ENCODE results near the gene WDR74.

WDR74 gene

DNA sequence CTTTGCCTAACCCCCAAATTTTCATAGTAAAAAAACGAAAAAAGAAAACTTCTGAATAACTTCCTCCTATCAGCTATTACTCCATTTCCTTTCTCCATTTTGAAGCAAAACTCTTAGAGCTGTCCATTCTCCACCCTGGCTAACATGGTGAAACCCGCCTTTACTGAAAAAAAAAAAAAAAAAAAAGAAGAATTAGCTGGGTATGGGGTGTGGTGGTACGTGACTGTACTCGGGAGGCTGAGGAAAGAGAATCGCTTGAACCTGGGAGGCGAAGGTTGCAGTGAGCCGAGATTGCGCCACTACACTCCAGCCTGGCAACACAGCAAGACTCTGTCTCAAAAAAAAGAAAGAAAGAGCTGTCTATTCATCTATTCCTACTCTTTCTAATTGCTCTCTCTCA, 22.8 kb downstream of the WDR74 start:
- TF ChIP-seq CTCF (IDR thresholded peaks at IDR 0.05; ENCODE audit: control extremely low read depth, extremely low read depth, low read depth, missing control alignments), result no peak
- no peak for DNase-seq (ENCODE audit: extremely low spot score)
- CTCF ChIA-PET, result interaction anchor here (1.3 to 2.9 kb wide), 7 partner anchors 9 to 45 kb away, joined by 3 to 12 read pairs (median 5); partner anchors contain the start of genes NXF1 and TMEM179B
- POLR2A ChIA-PET, result interaction anchor here (0.5 to 2.3 kb wide), 10 partner anchors 11 to 63 kb away, joined by 3 to 9 read pairs (median 4); partner anchors contain the start of genes NXF1 and ZBTB3

DNA sequence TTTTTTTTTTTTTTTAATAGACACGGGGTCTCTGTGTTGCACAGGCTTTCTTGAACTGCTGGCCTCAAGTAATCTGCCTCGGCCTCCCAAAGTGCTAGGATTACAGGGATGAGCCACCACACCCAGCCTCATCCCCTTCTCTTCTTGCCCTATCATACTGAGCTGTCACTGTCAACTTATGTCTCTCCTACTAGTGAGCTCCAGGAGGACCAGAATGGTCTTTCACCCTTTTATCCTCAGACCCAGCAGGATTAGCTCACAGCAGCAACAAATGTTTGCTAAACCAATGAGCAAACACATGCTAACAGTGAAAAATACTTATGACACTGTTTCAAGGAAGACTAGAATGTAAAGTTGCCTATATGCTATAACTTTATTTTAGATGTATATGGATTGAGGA, 27.7 kb downstream of the WDR74 start:
- TF ChIP-seq CTCF (IDR thresholded peaks at IDR 0.05; ENCODE audit: control extremely low read depth, extremely low read depth, low read depth, missing control alignments), result no peak
- CTCF ChIA-PET, result interaction anchor here (0.7 to 2.5 kb wide), 4 partner anchors 16 to 33 kb away, joined by 3 to 13 read pairs (median 4); partner anchors contain the start of gene TMEM179B
- POLR2A ChIA-PET, result interaction anchor here (0.7 kb wide), 2 partner anchors 11 to 23 kb away, joined by 4 to 5 read pairs; no protein-coding TSS in a partner anchor
- no peak for DNase-seq (ENCODE audit: extremely low spot score)

DNA sequence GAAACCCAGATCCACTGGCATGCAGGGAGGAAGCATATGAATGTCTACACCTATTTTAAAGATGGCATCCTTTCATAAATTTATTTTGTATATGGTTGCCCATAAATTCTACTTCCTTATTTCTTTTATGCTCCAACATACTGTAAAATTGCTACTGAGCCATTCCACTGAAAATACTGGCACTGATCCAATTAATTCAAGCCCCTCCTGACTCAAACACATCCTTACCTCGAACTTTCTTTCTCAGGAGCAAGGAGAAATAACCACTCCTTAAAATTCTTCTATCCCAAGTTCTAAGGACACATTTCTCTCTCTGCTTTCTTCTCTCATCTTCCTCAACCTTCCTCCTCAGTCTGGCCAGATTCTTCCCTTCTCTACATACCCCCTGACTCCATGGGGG, 28.6 kb downstream of the WDR74 start:
- TF ChIP-seq CTCF (IDR thresholded peaks at IDR 0.05; ENCODE audit: control extremely low read depth, extremely low read depth, low read depth, missing control alignments), result no peak
- POLR2A ChIA-PET, result interaction anchor here (0.5 kb wide), 1 partner anchor 8 kb away, joined by 3 read pairs; no protein-coding TSS in a partner anchor
- CTCF ChIA-PET, result interaction anchor here (0.7 to 1.3 kb wide), 2 partner anchors 17 to 33 kb away, joined by 3 to 4 read pairs; no protein-coding TSS in a partner anchor
- no peak for DNase-seq (ENCODE audit: extremely low spot score)

DNA sequence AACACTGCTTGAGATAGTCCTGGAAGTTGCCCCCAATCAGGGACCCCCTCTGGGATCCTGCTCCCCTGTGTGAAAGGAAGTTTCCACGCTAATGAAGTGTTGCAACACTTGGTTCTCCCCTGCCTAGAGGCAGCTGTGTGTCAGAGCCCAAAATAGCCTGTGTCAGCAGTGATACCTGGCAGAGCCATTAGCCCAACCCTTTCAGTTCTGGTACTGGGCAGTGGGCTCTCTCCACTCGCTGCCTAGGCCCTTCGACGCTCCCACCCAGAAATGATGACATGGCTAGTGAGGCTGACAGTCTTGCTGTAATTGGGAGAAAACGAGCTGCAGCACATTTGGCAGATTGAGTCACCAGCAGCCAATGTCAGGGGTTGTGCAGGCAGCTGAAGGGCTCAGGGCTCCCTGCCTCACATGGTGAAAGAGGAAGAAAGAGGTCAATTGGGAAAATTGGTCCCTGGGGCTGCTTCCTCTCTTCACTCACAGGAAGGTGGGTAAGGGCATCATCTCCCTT, 32.7 kb downstream of the WDR74 start:
- CTCF ChIA-PET, result interaction anchor here (0.9 to 3.7 kb wide), 6 partner anchors 10 to 21 kb away, joined by 3 to 24 read pairs (median 4); partner anchors contain the start of gene TMEM179B
- no peak for TF ChIP-seq CTCF (IDR thresholded peaks at IDR 0.05; ENCODE audit: control extremely low read depth, extremely low read depth, low read depth, missing control alignments)
- POLR2A ChIA-PET, result interaction anchor here (0.5 to 2.4 kb wide), 12 partner anchors 9 to 80 kb away, joined by 3 to 25 read pairs (median 6); partner anchors contain the start of genes STX5, TEX54 and TMEM179B
- DNase-seq (ENCODE audit: extremely low spot score), result no peak

- TF ChIP-seq CTCF (IDR thresholded peaks at IDR 0.05; ENCODE audit: control extremely low read depth, extremely low read depth, low read depth, missing control alignments), result no peak
- POLR2A ChIA-PET, result interaction anchor here (0.6 to 2.4 kb wide), 17 partner anchors 9 to 141 kb away, joined by 3 to 25 read pairs (median 4); partner anchors contain the start of genes C11orf98, CSKMT, STX5 and TEX54
- no peak for DNase-seq (ENCODE audit: extremely low spot score)
- CTCF ChIA-PET, result interaction anchor here (0.9 to 3.7 kb wide), 7 partner anchors 10 to 26 kb away, joined by 3 to 24 read pairs (median 4); partner anchors contain the start of genes STX5 and TMEM179B
Observed at GRCh38 chr11:62805961-62806441, 33.4 kb downstream of the WDR74 start.

GRCh38 chr11:62805076-62805892, 34.1 kb downstream of the WDR74 start, which contains the start of gene NXF1:
NXF1 (minus strand) TSS chr11:62805440; CDS start chr11:62805356, 84 bp downstream.
- CTCF ChIA-PET, result interaction anchor here (0.9 to 3.7 kb wide), 6 partner anchors 10 to 27 kb away, joined by 3 to 24 read pairs (median 4); partner anchors contain the start of genes STX5 and TMEM179B
- POLR2A ChIA-PET, result interaction anchor here (0.6 to 2.4 kb wide), 18 partner anchors 9 to 140 kb away, joined by 3 to 25 read pairs (median 4); partner anchors contain the start of genes C11orf98, CSKMT, STX5 and TEX54
- peak; percentile 100 for DNase-seq (ENCODE audit: extremely low spot score)

More at GRCh38 chr11:62805076-62805892, 34.1 kb downstream of the WDR74 start, which contains the start of gene NXF1:
- TF ChIP-seq CTCF (IDR thresholded peaks at IDR 0.05; ENCODE audit: control extremely low read depth, extremely low read depth, low read depth, missing control alignments), result no peak

Measured in GM10248 (cell line).